H1 (cell line): ENCODE data around the gene DOK3. TPM values are rescaled to one million over a fixed set of nuclear protein-coding genes. Genes with fewer than 3 reads are reported as not detected.

ENCODE experiments used
- CTCF ChIA-PET: fragments of 300-600 bp; sonication (Branson Sonifier 250); formaldehyde crosslinking; loops from one replicate; lab custom pipeline; 2021; ENCODE audit not compliant: partially characterized antibody; lab: Charles Lee
- POLR2A ChIA-PET: fragments of 300-600 bp; sonication (Branson Sonifier 250); formaldehyde crosslinking; loops from one replicate; lab custom pipeline; 2021; ENCODE audit warnings: inconsistent platforms; ENCODE audit not compliant: partially characterized antibody; lab: Charles Lee
- DNase-seq, 2 experiments: peaks; one replicate each; pipeline versions ENCODE4 v3.0.0 to v3.0.0-alpha.2; 2010 to 2022; ENCODE audit warnings: low spot score in 2 of 2, low read depth in 1 of 2, mixed read lengths in 1 of 2
- FAIRE-seq: peaks from 2 replicates; lab custom pipeline; 2011; peaks lifted over from hg19 to GRCh38; lab: Jason Lieb, UNC
- H2AFZ ChIP-seq: 2 replicates; pipeline ENCODE4 v1.8.1; 2012; ENCODE audit warnings: low read length, inconsistent platforms
- H2AK5ac ChIP-seq: 2 replicates; pipeline ENCODE4 v1.6.1; 2013; ENCODE audit warnings: low read depth, low read length
- H2BK120ac ChIP-seq: replicated peaks from 2 replicates; pipeline ENCODE3; 2013; ENCODE audit warnings: low read depth, low read length, inconsistent platforms
- H2BK12ac ChIP-seq: 2 replicates; pipeline ENCODE4 v1.6.1; 2013; ENCODE audit warnings: low read depth, low read length
- H2BK15ac ChIP-seq: 2 replicates; pipeline ENCODE4 v1.6.1; 2013; ENCODE audit warnings: low read length
- H2BK20ac ChIP-seq: 2 replicates; pipeline ENCODE4 v1.6.1; 2013; ENCODE audit warnings: low read length
- H2BK5ac ChIP-seq: 2 replicates; pipeline ENCODE4 v1.6.1; 2013; ENCODE audit warnings: low read depth, low read length
- H3K14ac ChIP-seq: 2 replicates; pipeline ENCODE4 v1.6.1; 2013; ENCODE audit warnings: inconsistent platforms; ENCODE audit not compliant: insufficient read length
- H3K18ac ChIP-seq: 2 replicates; pipeline ENCODE4 v1.6.1; 2013; ENCODE audit warnings: low read length; ENCODE audit errors: extremely low read depth
- H3K23ac ChIP-seq: 2 replicates; pipeline ENCODE4 v1.6.1; 2013; ENCODE audit warnings: inconsistent platforms; ENCODE audit not compliant: insufficient read length
- H3K23me2 ChIP-seq: 2 replicates; pipeline ENCODE4 v1.6.1; 2013; ENCODE audit warnings: low read depth, low read length
- H3K27ac ChIP-seq: 2 replicates; pipeline ENCODE4 v1.6.1; 2011; ENCODE audit warnings: low read depth, low read length, inconsistent platforms
- H3K27me3 ChIP-seq, 4 experiments: replicated peaks in 1 of 4; 1 replicate in 1 of 4; 2 replicates in 3 of 4; pipeline versions ENCODE4 v1.6.1 to v1.8.1; 2011 to 2013; ENCODE audit warnings: low read length in 3 of 4, mild to moderate bottlenecking in 3 of 4, inconsistent platforms in 2 of 4, mixed read lengths in 2 of 4, moderate library complexity in 1 of 4; ENCODE audit not compliant: control insufficient read depth in 3 of 4, insufficient read depth in 3 of 4; ENCODE audit errors: extremely low read depth in 1 of 4
- H3K36me3 ChIP-seq, 4 experiments: 2 replicates each; pipeline versions ENCODE4 v1.6.1 to v1.8.1; 2011 to 2013; ENCODE audit warnings: mild to moderate bottlenecking in 4 of 4, low read length in 3 of 4, moderate library complexity in 2 of 4, control low read depth in 1 of 4, inconsistent platforms in 1 of 4; ENCODE audit not compliant: insufficient read depth in 4 of 4, control insufficient read depth in 2 of 4
- H3K4ac ChIP-seq: replicated peaks from 2 replicates; pipeline ENCODE3; 2013; ENCODE audit warnings: low read length, low read depth, mixed read lengths, inconsistent platforms; ENCODE audit not compliant: insufficient read length
- H3K4me1 ChIP-seq, 4 experiments: replicated peaks in 1 of 4; 1 replicate in 1 of 4; 2 replicates in 3 of 4; pipeline versions ENCODE4 v1.6.1 to v1.8.1; 2011 to 2013; ENCODE audit warnings: low read length in 3 of 4, inconsistent platforms in 2 of 4, mixed read lengths in 1 of 4; ENCODE audit not compliant: insufficient read depth in 4 of 4, control insufficient read depth in 3 of 4
- H3K4me2 ChIP-seq, 2 experiments: 2 replicates each; pipeline versions ENCODE4 v1.6.1 to v1.8.1; 2011 to 2013; ENCODE audit warnings: low read depth in 2 of 2, low read length in 2 of 2, control low read depth in 1 of 2, inconsistent platforms in 1 of 2, mild to moderate bottlenecking in 1 of 2; ENCODE audit not compliant: insufficient read depth in 1 of 2
- H3K4me3 ChIP-seq, 4 experiments: fragments of 200-600, 300-600 bp in 1 of 4; sonication (generic), shearing (Covaris generic), sonication (Bioruptor Twin) in 1 of 4; 2 replicates each; pipeline versions ENCODE4 v1.5.1 to v1.8.1; 2011 to 2016; ENCODE audit warnings: low read length in 4 of 4, low read depth in 3 of 4, control low read depth in 2 of 4, inconsistent platforms in 2 of 4, mild to moderate bottlenecking in 2 of 4, mixed read lengths in 1 of 4, moderate library complexity in 1 of 4; ENCODE audit not compliant: insufficient read depth in 2 of 4; ENCODE audit errors: extremely low read depth in 1 of 4
- H3K56ac ChIP-seq: replicated peaks from 2 replicates; pipeline ENCODE3; 2013; ENCODE audit warnings: low read depth, mild to moderate bottlenecking, mixed read lengths, low read length, inconsistent platforms; ENCODE audit not compliant: insufficient read length
- H3K79me1 ChIP-seq: 2 replicates; pipeline ENCODE4 v1.6.1; 2013; ENCODE audit warnings: low read depth, low read length, control low read depth
- H3K79me2 ChIP-seq, 2 experiments: 2 replicates each; pipeline versions ENCODE4 v1.6.1 to v1.8.1; 2012 to 2013; ENCODE audit warnings: low read length in 2 of 2, mild to moderate bottlenecking in 2 of 2, inconsistent platforms in 1 of 2; ENCODE audit not compliant: insufficient read depth in 2 of 2, control insufficient read depth in 1 of 2
- H3K9ac ChIP-seq, 4 experiments: replicated peaks in 1 of 4; 1 replicate in 1 of 4; 2 replicates in 3 of 4; pipeline versions ENCODE4 v1.6.1 to v1.8.1; 2011 to 2013; ENCODE audit warnings: low read depth in 3 of 4, low read length in 3 of 4, control low read depth in 2 of 4, mild to moderate bottlenecking in 2 of 4, moderate library complexity in 2 of 4, inconsistent platforms in 1 of 4; ENCODE audit errors: extremely low read depth in 1 of 4
- H3K9me3 ChIP-seq, 2 experiments: 2 replicates each; pipeline versions ENCODE4 v1.6.1 to v1.8.1; 2012 to 2013; ENCODE audit warnings: mild to moderate bottlenecking in 2 of 2, moderate library complexity in 2 of 2, control low read depth in 1 of 2, inconsistent platforms in 1 of 2, low read depth in 1 of 2, low read length in 1 of 2, mixed read lengths in 1 of 2; ENCODE audit not compliant: insufficient read depth in 2 of 2
- H4K20me1 ChIP-seq, 2 experiments: replicated peaks in 1 of 2; 2 replicates each; pipeline versions ENCODE3 to v1.8.1; 2011 to 2013; ENCODE audit warnings: inconsistent platforms in 2 of 2, low read length in 2 of 2, mild to moderate bottlenecking in 1 of 2; ENCODE audit not compliant: insufficient read depth in 2 of 2, control insufficient read depth in 1 of 2
- H4K5ac ChIP-seq: 2 replicates; pipeline ENCODE4 v1.6.1; 2013; ENCODE audit warnings: low read length, low read depth, mixed read lengths, inconsistent platforms; ENCODE audit not compliant: insufficient read length
- H4K8ac ChIP-seq: 2 replicates; pipeline ENCODE4 v1.8.0; 2013; ENCODE audit warnings: mild to moderate bottlenecking, moderate library complexity, low read length, inconsistent platforms; ENCODE audit not compliant: insufficient read depth; ENCODE audit errors: extremely low read depth
- H4K91ac ChIP-seq: replicated peaks from 2 replicates; pipeline ENCODE3; 2013; ENCODE audit warnings: low read length, mixed read lengths, inconsistent platforms; ENCODE audit not compliant: insufficient read length
- GABPA ChIP-seq: IDR thresholded peaks from 2 replicates; pipeline ENCODE4 v1.6.1; 2011; ENCODE audit warnings: mild to moderate bottlenecking, low read length, moderate library complexity, borderline replicate concordance; ENCODE audit not compliant: insufficient read depth
- POLR2AphosphoS5 ChIP-seq: IDR thresholded peaks from 2 replicates; pipeline ENCODE4 v1.6.1; 2011; ENCODE audit warnings: low read depth, low read length
- WGBS, 2 experiments: shearing (Covaris generic) in 1 of 2; methylation state at CpG; one replicate each; pipeline versions ENCODE4 v1.1.6 to v1.1.7; 2013 to 2015; ENCODE audit warnings: low lambda C conversion rate in 2 of 2, mixed read lengths in 2 of 2, inconsistent platforms in 1 of 2, low coverage in 1 of 2, missing lambda C conversion rate in 1 of 2; ENCODE audit not compliant: insufficient replicate concordance in 2 of 2, insufficient coverage in 1 of 2, insufficient read length in 1 of 2; ENCODE audit errors: extremely low coverage in 1 of 2, missing lambda C conversion rate in 1 of 2; 5-methylcytosine and 5-hydroxymethylcytosine counted together
- polyA plus RNA-seq, 7 experiments: library from polyadenylated mRNA; depleted of rRNA in 3 of 7; stranded (reverse) in 5 of 7; unstranded in 2 of 7; fragments of >200 nt in 5 of 7; fragments of 200-250 nt in 2 of 7; gene quantifications; 1 replicate in 5 of 7; 2 replicates in 1 of 7; 4 replicates in 1 of 7; pipeline versions ENCODE4 v1.2.1 to v1.2.3, GENCODE V29; 2011 to 2013; ENCODE audit warnings: missing spikeins in 2 of 7, mixed read lengths in 2 of 7
- total RNA-seq: library from RNA; stranded (reverse); fragmentation: NEBNext Ultra II Directional; extraction: Animal tissue kit (Norgen Biotek cat#: 25700); gene quantifications from 2 replicates; pipeline ENCODE4 v1.2.1, GENCODE V29; 2021
- TF ChIP-seq, protein P1 (sequence below), 3 experiments: IDR thresholded peaks; 1 replicate in 2 of 3; 2 replicates in 1 of 3; pipeline versions ENCODE4 v1.5.1 to v1.6.1; 2011; ENCODE audit warnings: low read length in 3 of 3, mild to moderate bottlenecking in 3 of 3, inconsistent platforms in 2 of 3, low read depth in 1 of 3, moderate library complexity in 1 of 3; ENCODE audit not compliant: insufficient read depth in 1 of 3; ENCODE audit errors: control extremely low read depth in 1 of 3

Gene DOK3
- total and polyA plus RNA-seq, 2 of the 8 experiments (the other 6 are each of a cell fraction or from before 2014, with no cell fraction given): 4.2 to 6.4 TPM

DNA sequence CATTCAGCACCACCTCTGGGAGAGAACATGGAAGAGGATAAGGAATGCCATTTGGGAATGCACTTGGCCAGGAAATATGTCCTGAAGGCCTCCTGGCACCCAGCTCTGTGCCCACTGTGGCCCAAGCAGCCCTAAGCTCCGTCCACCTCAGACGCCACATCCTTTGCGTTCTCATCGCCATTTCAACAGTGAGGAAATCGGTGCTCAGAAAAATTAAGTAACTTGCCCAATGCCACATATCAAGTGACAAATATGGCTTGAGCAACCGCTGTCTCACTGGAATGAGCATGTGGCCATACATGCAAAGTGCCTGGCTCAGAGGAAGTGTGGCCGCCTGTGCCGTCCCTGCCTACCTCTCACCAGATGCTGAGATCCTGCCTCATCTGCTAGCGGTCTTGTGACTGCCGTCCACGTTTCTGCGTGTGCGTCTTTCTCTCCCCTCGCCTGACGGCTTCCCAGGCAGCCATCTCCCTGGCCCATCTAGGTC lies 984 bp upstream of the DOK3 start:
- Histone ChIP-seq H3K27me3 (no peaks in the 10 kb centered on the region), H3K4me2 (no peak overlapping the region), H2BK20ac (no peak overlapping the region), H4K8ac (no peak overlapping the region), H3K4ac (no peak overlapping the region), H3K9me3 (no peaks in the 10 kb centered on the region), H3K14ac (no peak overlapping the region), H3K56ac (no peak overlapping the region), H3K18ac (no peak overlapping the region), H3K23me2 (no peaks in the 10 kb centered on the region), H2BK5ac (no peak overlapping the region; the same call in 1 of the 2 replicates), H4K5ac (no peak overlapping the region), H2BK120ac (no peak overlapping the region), H2BK12ac (no peak overlapping the region), H2BK15ac (no peak overlapping the region), H3K79me1 (0 out of 2 replicates have a peak, but pooled peaks cover 2% of the 10 kb centered on the region), H3K9ac (no peak overlapping the region), H3K79me2 (peaks cover 0 to under 1% of the 10 kb centered on the region in 2 experiments; a peak in 1 of 4 replicates), H4K91ac (no peak overlapping the region), H3K27ac (no peak overlapping the region), H2AFZ (no peak overlapping the region), H3K23ac (no peak overlapping the region), H4K20me1 (peaks cover 0 to 17% of the 10 kb centered on the region in 2 experiments), H3K4me1 (peaks cover under 1 to 12% (median 9%) of the 10 kb centered on the region in 4 experiments; a peak in 6 of 7 replicates), H3K4me3 (no peak overlapping the region), H3K36me3 (peaks cover 26 to 48% (median 47%) of the 10 kb centered on the region in 4 experiments), H2AK5ac (peak overlapping the region; percentile 75; the same call in 1 of the 2 replicates)
- 95% methylated on average over 14 of the region's 15 CpGs; no CpG with 5 or more reads in 1 of the 2 experiments for WGBS, 2 experiments
- no peak for DNase-seq
- ChIA-PET POLR2A (interaction anchor here (0.7 to 65.5 kb wide), 4 partner anchors 14 to 43 kb away, joined by 3 to 3349 read pairs (median 6); partner anchors contain the start of genes DBN1, FAM193B, PDLIM7 and PRR7), CTCF (interaction anchor here (0.6 to 20.8 kb wide), 5 partner anchors 10 to 1465 kb away, joined by 3 to 306 read pairs (median 3); partner anchors contain the start of gene PDLIM7)
- TF ChIP-seq GABPA (no peak), POLR2AphosphoS5 (0 out of 2 replicates have a peak, but pooled peaks have one; percentile 19)
- TF ChIP-seq, protein P1, sequence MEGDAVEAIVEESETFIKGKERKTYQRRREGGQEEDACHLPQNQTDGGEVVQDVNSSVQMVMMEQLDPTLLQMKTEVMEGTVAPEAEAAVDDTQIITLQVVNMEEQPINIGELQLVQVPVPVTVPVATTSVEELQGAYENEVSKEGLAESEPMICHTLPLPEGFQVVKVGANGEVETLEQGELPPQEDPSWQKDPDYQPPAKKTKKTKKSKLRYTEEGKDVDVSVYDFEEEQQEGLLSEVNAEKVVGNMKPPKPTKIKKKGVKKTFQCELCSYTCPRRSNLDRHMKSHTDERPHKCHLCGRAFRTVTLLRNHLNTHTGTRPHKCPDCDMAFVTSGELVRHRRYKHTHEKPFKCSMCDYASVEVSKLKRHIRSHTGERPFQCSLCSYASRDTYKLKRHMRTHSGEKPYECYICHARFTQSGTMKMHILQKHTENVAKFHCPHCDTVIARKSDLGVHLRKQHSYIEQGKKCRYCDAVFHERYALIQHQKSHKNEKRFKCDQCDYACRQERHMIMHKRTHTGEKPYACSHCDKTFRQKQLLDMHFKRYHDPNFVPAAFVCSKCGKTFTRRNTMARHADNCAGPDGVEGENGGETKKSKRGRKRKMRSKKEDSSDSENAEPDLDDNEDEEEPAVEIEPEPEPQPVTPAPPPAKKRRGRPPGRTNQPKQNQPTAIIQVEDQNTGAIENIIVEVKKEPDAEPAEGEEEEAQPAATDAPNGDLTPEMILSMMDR (IDR thresholded peaks at IDR 0.05; ENCODE audit: control extremely low read depth in 1 of 3, insufficient read depth in 1 of 3, low read depth in 1 of 3, low read length in 3 of 3): no peak
- no peak for FAIRE-seq
